ENCODE measurements around the gene AUTS2. TPM values are rescaled to one million over a fixed set of nuclear protein-coding genes. Genes with fewer than 3 reads are reported as not detected.

AUTS2 gene
- polyA plus RNA-seq, 1 donor (not counting 4 experiments of a cell fraction or from before 2014, with no cell fraction given), result 4.7 TPM

GRCh38 chr7:69702357-69702756, 104.1 kb downstream of the AUTS2 start:
- H3K9me3 ChIP-seq (ENCODE audit: control insufficient read depth, low read depth, low read length), result no peaks in the 10 kb centered on the region
- H3K9ac ChIP-seq (ENCODE audit: control insufficient read depth, extremely low read depth, insufficient read depth, low read length), result no peak overlapping the region
- no peak for FAIRE-seq
- no peak overlapping the region for H3K4me3 ChIP-seq (ENCODE audit: control insufficient read depth in 2 of 3, extremely low read depth in 1 of 3, insufficient read depth in 2 of 3, low read depth in 1 of 3, low read length in 3 of 3)
- dilution Hi-C loops (cut with MboI; ENCODE audit: extremely low pct_ligation_motif_present, low sequenced_read_pairs), result no loop called here
- TF ChIP-seq EZH2 (IDR thresholded peaks at IDR 0.05; ENCODE audit: low read length) (no peak), CTCF (optimal IDR thresholded peaks at IDR 0.05 in 1 of 3, IDR thresholded peaks at IDR 0.05 in 1 of 3, conservative IDR thresholded peaks at IDR 0.05 in 1 of 3; ENCODE audit: extremely low read depth in 1 of 3, insufficient read depth in 2 of 3, low read length in 3 of 3) (no peak)
- H3K79me2 ChIP-seq (ENCODE audit: control insufficient read depth, insufficient read depth, low read length), result no peaks in the 10 kb centered on the region
- no peaks in the 10 kb centered on the region for H3K27me3 ChIP-seq (ENCODE audit: control insufficient read depth, extremely low read depth, insufficient read depth, low read length)
- H3K4me1 ChIP-seq (ENCODE audit: control insufficient read depth, extremely low read depth, insufficient read depth, low read length), result no peaks in the 10 kb centered on the region
- H2AFZ ChIP-seq (ENCODE audit: control insufficient read depth, low read length), result no peak overlapping the region
- DNase-seq (ENCODE audit: low read depth, low spot score), result no peak
- H3K36me3 ChIP-seq (ENCODE audit: control insufficient read depth in 2 of 2, extremely low read depth in 1 of 2, insufficient read depth in 2 of 2, low read length in 2 of 2), result no peaks in the 10 kb centered on the region
- no peaks in the 10 kb centered on the region for H4K20me1 ChIP-seq (ENCODE audit: control insufficient read depth, extremely low read depth, insufficient read depth, low read length)
- H3K9me1 ChIP-seq (ENCODE audit: control insufficient read depth, extremely low read depth, insufficient read depth, low read length), result no peaks in the 10 kb centered on the region
- H3K4me2 ChIP-seq (ENCODE audit: control insufficient read depth, extremely low read depth, insufficient read depth, low read depth, low read length), result no peak overlapping the region
- no peak overlapping the region for H3K27ac ChIP-seq (ENCODE audit: control insufficient read depth, insufficient read depth, low read length)

GRCh38 chr7:69703099-69703498, 104.8 kb downstream of the AUTS2 start:
- Histone ChIP-seq H3K9ac (ENCODE audit: control insufficient read depth, extremely low read depth, insufficient read depth, low read length) (no peak overlapping the region), H3K79me2 (ENCODE audit: control insufficient read depth, insufficient read depth, low read length) (no peaks in the 10 kb centered on the region), H4K20me1 (ENCODE audit: control insufficient read depth, extremely low read depth, insufficient read depth, low read length) (no peaks in the 10 kb centered on the region), H3K36me3 (ENCODE audit: control insufficient read depth in 2 of 2, extremely low read depth in 1 of 2, insufficient read depth in 2 of 2, low read length in 2 of 2) (no peaks in the 10 kb centered on the region), H3K4me2 (ENCODE audit: control insufficient read depth, extremely low read depth, insufficient read depth, low read depth, low read length) (no peak overlapping the region), H3K9me1 (ENCODE audit: control insufficient read depth, extremely low read depth, insufficient read depth, low read length) (no peaks in the 10 kb centered on the region), H3K4me1 (ENCODE audit: control insufficient read depth, extremely low read depth, insufficient read depth, low read length) (no peaks in the 10 kb centered on the region), H3K4me3 (ENCODE audit: control insufficient read depth in 2 of 3, extremely low read depth in 1 of 3, insufficient read depth in 2 of 3, low read depth in 1 of 3, low read length in 3 of 3) (no peak overlapping the region), H2AFZ (ENCODE audit: control insufficient read depth, low read length) (no peak overlapping the region), H3K9me3 (ENCODE audit: control insufficient read depth, low read depth, low read length) (no peaks in the 10 kb centered on the region), H3K27me3 (ENCODE audit: control insufficient read depth, extremely low read depth, insufficient read depth, low read length) (no peaks in the 10 kb centered on the region), H3K27ac (ENCODE audit: control insufficient read depth, insufficient read depth, low read length) (no peak overlapping the region)
- TF ChIP-seq CTCF (optimal IDR thresholded peaks at IDR 0.05 in 1 of 3, IDR thresholded peaks at IDR 0.05 in 1 of 3, conservative IDR thresholded peaks at IDR 0.05 in 1 of 3; ENCODE audit: extremely low read depth in 1 of 3, insufficient read depth in 2 of 3, low read length in 3 of 3) (no peak), EZH2 (IDR thresholded peaks at IDR 0.05; ENCODE audit: low read length) (no peak)
- DNase-seq (ENCODE audit: low read depth, low spot score) (no peak), FAIRE-seq (no peak)
- dilution Hi-C loops (cut with MboI; ENCODE audit: extremely low pct_ligation_motif_present, low sequenced_read_pairs), result no loop called here
